ENCODE data around the gene PBX1. TPM values are rescaled to one million over a fixed set of nuclear protein-coding genes. Genes with fewer than 3 reads are reported as not detected.

Gene PBX1
- total RNA-seq, 3 donors from 2014 or later (not counting 1 experiment from before 2014, with no cell fraction given), result 0.54 to 3.5 (median 1.4) TPM

DNA sequence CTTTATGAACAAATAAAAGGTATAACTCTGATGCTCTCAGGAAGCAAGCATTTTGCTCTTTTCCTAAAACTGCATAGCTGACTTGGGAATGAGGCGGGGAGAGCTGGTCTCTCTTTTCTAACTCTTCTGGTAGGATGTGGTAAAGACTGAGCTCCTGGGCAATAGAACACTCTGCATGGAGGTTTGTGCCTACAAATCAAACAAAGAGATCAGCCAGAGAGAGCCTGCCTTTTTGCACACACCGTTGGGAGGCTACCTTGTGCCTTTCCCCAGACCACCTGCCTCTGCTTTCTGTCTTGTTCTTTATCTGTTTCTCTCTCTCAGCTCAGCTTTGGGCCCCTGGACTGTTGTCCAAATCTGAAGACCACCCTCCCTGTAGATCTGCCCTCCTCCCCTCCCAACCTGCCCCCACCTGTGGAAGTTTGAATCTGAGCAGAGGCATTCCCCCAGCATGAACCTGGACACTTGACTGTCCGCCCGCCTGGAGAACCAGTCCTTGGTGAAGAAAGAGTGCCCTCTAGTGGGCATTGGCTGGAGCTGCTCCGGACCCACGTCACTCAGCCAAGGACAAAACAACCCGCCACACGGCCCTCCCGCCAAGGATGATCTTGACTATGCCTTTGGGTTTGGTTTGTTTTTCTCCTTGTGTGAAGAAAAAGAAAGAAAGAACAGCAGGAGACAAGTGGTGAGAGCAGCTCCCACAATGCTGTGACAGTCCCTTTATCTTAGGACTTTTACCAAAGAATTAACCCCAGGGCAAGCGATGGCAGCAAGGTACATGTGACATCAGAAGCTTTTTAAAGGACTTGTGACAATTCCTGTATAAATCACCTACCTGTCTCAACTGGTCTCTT, 228.2 kb downstream of the PBX1 start:
- DNase-seq (peak; percentile 63 to 64), ATAC-seq (peak; percentile 83 to 98 (median 85))
- TF ChIP-seq, protein P1, sequence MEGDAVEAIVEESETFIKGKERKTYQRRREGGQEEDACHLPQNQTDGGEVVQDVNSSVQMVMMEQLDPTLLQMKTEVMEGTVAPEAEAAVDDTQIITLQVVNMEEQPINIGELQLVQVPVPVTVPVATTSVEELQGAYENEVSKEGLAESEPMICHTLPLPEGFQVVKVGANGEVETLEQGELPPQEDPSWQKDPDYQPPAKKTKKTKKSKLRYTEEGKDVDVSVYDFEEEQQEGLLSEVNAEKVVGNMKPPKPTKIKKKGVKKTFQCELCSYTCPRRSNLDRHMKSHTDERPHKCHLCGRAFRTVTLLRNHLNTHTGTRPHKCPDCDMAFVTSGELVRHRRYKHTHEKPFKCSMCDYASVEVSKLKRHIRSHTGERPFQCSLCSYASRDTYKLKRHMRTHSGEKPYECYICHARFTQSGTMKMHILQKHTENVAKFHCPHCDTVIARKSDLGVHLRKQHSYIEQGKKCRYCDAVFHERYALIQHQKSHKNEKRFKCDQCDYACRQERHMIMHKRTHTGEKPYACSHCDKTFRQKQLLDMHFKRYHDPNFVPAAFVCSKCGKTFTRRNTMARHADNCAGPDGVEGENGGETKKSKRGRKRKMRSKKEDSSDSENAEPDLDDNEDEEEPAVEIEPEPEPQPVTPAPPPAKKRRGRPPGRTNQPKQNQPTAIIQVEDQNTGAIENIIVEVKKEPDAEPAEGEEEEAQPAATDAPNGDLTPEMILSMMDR (IDR thresholded peaks at IDR 0.05), result peak; percentile 77
- H3K27me3 Mint-ChIP-seq (ENCODE audit: low read depth in 2 of 2), result peaks cover 39 to 80% of the 10 kb centered on the region in 2 donors
- no peak overlapping the region for H3K4me3 Mint-ChIP-seq
- Histone ChIP-seq H3K36me3 (ENCODE audit: control insufficient read depth, insufficient read depth, low read length) (no peaks in the 10 kb centered on the region), H3K4me1 (ENCODE audit: control insufficient read depth, insufficient read depth, low read length) (peaks cover 6% of the 10 kb centered on the region), H3K27ac (ENCODE audit: low read length) (no peak overlapping the region), H3K9me3 (ENCODE audit: control insufficient read depth, insufficient read depth, low read length) (no peaks in the 10 kb centered on the region), H3K4me3 (ENCODE audit: low read length) (no peak overlapping the region), H3K27me3 (ENCODE audit: control insufficient read depth, insufficient read depth, low read length) (peaks cover 9% of the 10 kb centered on the region)
- peaks cover 3 to 7% of the 10 kb centered on the region in 2 donors for H3K4me1 Mint-ChIP-seq
- intact Hi-C loops (cut with micrococcal nuclease), result loop anchor here (1.0 to 2.0 kb wide), 3 partner anchors 1258 to 1428 kb away; no protein-coding TSS in a partner anchor
- H3K36me3 Mint-ChIP-seq, result no peaks in the 10 kb centered on the region
- H3K27ac Mint-ChIP-seq, result no peak overlapping the region
- 23% methylated on average over 10 of the region's 10 CpGs for WGBS (ENCODE audit: insufficient coverage)
- no peaks in the 10 kb centered on the region for H3K9me3 Mint-ChIP-seq

DNA sequence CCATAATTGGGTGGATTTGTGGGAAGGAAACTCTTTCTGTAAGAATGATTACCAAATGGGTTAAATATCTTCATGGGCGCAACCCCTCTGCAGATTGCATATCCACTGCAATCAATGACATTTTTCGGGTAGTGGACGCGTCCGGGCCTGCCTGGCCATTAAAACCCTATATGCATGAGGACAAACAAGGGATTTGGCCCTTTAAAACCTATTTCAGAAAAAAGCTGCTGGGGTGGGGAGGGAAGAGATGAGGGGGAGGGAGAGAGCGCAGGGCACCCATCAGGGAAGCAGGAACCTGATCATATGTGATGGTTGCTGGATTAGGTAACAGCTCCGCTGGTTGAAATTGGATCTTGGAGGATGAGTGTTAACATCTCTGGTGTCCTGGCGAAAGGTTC, 228.8 kb downstream of the PBX1 start:
- intact Hi-C loops (cut with micrococcal nuclease), result loop anchor here (1.0 to 2.0 kb wide), 3 partner anchors 1259 to 1429 kb away; no protein-coding TSS in a partner anchor
- no peak overlapping the region for H3K4me3 ChIP-seq (ENCODE audit: low read length)
- no peak overlapping the region for H3K27ac ChIP-seq (ENCODE audit: low read length)
- no peak overlapping the region for H3K27ac Mint-ChIP-seq
- ATAC-seq (no peak), DNase-seq (no peak)
- H3K4me1 ChIP-seq (ENCODE audit: control insufficient read depth, insufficient read depth, low read length), result peaks cover 6% of the 10 kb centered on the region
- TF ChIP-seq, protein P1 (IDR thresholded peaks at IDR 0.05), result no peak
- peaks cover 3 to 7% of the 10 kb centered on the region in 2 donors for H3K4me1 Mint-ChIP-seq
- H3K4me3 Mint-ChIP-seq, result no peak overlapping the region
- H3K9me3 ChIP-seq (ENCODE audit: control insufficient read depth, insufficient read depth, low read length), result no peaks in the 10 kb centered on the region
- H3K27me3 Mint-ChIP-seq (ENCODE audit: low read depth in 2 of 2), result peaks cover 36 to 74% of the 10 kb centered on the region in 2 donors
- WGBS (ENCODE audit: insufficient coverage), result 97% methylated on average over 8 of the region's 8 CpGs
- no peaks in the 10 kb centered on the region for H3K36me3 ChIP-seq (ENCODE audit: control insufficient read depth, insufficient read depth, low read length)
- peaks cover 6% of the 10 kb centered on the region for H3K27me3 ChIP-seq (ENCODE audit: control insufficient read depth, insufficient read depth, low read length)
- no peaks in the 10 kb centered on the region for H3K9me3 Mint-ChIP-seq
- H3K36me3 Mint-ChIP-seq, result no peaks in the 10 kb centered on the region

DNA sequence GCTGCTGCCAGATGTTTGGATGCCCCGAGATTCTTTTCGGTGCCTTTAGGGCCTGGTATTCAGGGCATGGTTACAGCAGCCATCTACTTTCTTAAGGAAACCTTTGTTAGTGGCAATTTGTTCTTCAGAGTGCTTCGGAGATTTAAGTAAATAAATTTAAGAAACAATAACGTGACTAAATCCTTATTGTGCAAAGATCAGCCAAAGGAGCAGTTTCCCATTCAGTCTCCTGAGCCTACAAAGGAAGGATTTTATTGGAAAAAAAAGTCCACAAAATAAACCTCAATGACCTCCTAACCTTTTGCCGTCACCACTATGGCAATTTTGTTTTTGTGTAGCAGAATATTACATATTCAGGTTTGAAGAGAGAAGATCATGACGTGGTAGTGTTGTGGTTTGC, 231.1 kb downstream of the PBX1 start:
- no peaks in the 10 kb centered on the region for H3K9me3 ChIP-seq (ENCODE audit: control insufficient read depth, insufficient read depth, low read length)
- Mint-ChIP-seq H3K9me3 (no peaks in the 10 kb centered on the region), H3K27me3 (ENCODE audit: low read depth in 2 of 2) (peaks cover 36 to 60% of the 10 kb centered on the region in 2 donors), H3K36me3 (no peaks in the 10 kb centered on the region), H3K4me3 (no peak overlapping the region), H3K27ac (no peak overlapping the region), H3K4me1 (peaks cover 3 to 7% of the 10 kb centered on the region in 2 donors)
- peaks cover 6% of the 10 kb centered on the region for H3K4me1 ChIP-seq (ENCODE audit: control insufficient read depth, insufficient read depth, low read length)
- 86% methylated on average over 4 of the region's 6 CpGs for WGBS (ENCODE audit: insufficient coverage)
- no peak overlapping the region for H3K4me3 ChIP-seq (ENCODE audit: low read length)
- ATAC-seq (no peak), DNase-seq (no peak)
- intact Hi-C loops (cut with micrococcal nuclease), result no loop called here
- no peak overlapping the region for H3K27ac ChIP-seq (ENCODE audit: low read length)
- H3K36me3 ChIP-seq (ENCODE audit: control insufficient read depth, insufficient read depth, low read length), result no peaks in the 10 kb centered on the region
- TF ChIP-seq, protein P1 (IDR thresholded peaks at IDR 0.05), result no peak
- peaks cover 4% of the 10 kb centered on the region for H3K27me3 ChIP-seq (ENCODE audit: control insufficient read depth, insufficient read depth, low read length)
